K562 (cell line): Measurements from ENCODE around the gene VPS4A. TPM values are rescaled to one million over a fixed set of nuclear protein-coding genes. Genes with fewer than 3 reads are reported as not detected.

Experiments
- ATF1 ChIP-seq, 2 experiments: fragments of 450-650 bp in 1 of 2; IDR thresholded peaks; 2 replicates each; pipeline ENCODE4 v1.6.1; 2016; ENCODE audit warnings: missing compliant biosample characterization in 1 of 2, missing genetic modification characterization in 1 of 2
- CREB3L1 ChIP-seq: fragments of 450-650 bp; IDR thresholded peaks from 2 replicates; pipeline ENCODE4 v1.6.1; 2014; ENCODE audit warnings: low read depth, mild to moderate bottlenecking, moderate library complexity, borderline replicate concordance
- HDAC1 ChIP-seq, 2 experiments: fragments of 450-650 bp; IDR thresholded peaks; 2 replicates each; pipeline ENCODE4 v1.6.1; 2016 to 2017; ENCODE audit warnings: inconsistent platforms in 1 of 2, mild to moderate bottlenecking in 1 of 2, moderate library complexity in 1 of 2
- HMGXB4 ChIP-seq: sonication (generic); formaldehyde crosslinking; IDR thresholded peaks from 2 replicates; pipeline ENCODE4 v1.8.1; 2023; ENCODE audit warnings: mild to moderate bottlenecking, missing genetic modification reagents
- KDM5B ChIP-seq: fragments of 200-600 bp; sonication (generic); IDR thresholded peaks from 2 replicates; pipeline ENCODE4 v1.6.1; 2012; ENCODE audit warnings: low read depth, mild to moderate bottlenecking, moderate library complexity, low read length, control low read depth, inconsistent platforms; ENCODE audit not compliant: insufficient replicate concordance
- POLR2G ChIP-seq: fragments of 200-400 bp; formaldehyde crosslinking; IDR thresholded peaks from 2 replicates; pipeline ENCODE4 v1.6.1; 2017; ENCODE audit warnings: low read depth, mild to moderate bottlenecking, antibody characterized with exemption, low read length, moderate library complexity
- PREB ChIP-seq: sonication (generic); formaldehyde crosslinking; IDR thresholded peaks from 2 replicates; pipeline ENCODE4 v1.8.1; 2023; ENCODE audit warnings: mild to moderate bottlenecking, missing genetic modification reagents
- RBFOX2 ChIP-seq: fragments of 200-400 bp; formaldehyde crosslinking; IDR thresholded peaks from 2 replicates; pipeline ENCODE4 v1.6.1; 2017; ENCODE audit warnings: low read depth, mild to moderate bottlenecking, low read length, moderate library complexity
- RBM25 ChIP-seq: fragments of 200-400 bp; formaldehyde crosslinking; IDR thresholded peaks from 2 replicates; pipeline ENCODE4 v1.6.1; 2018; ENCODE audit warnings: low read length, low read depth, moderate library complexity; ENCODE audit not compliant: severe bottlenecking
- SAFB2 ChIP-seq: fragments of 200-400 bp; formaldehyde crosslinking; IDR thresholded peaks from 2 replicates; pipeline ENCODE4 v1.6.1; 2018; ENCODE audit warnings: borderline replicate concordance, low read length, low read depth, moderate library complexity; ENCODE audit not compliant: severe bottlenecking
- SIN3A ChIP-seq, 2 experiments: fragments of 150-350 bp in 1 of 2; IDR thresholded peaks; 2 replicates each; pipeline ENCODE4 v1.6.1; 2011 to 2016; ENCODE audit warnings: borderline replicate concordance in 2 of 2, low read depth in 2 of 2, low read length in 2 of 2, mild to moderate bottlenecking in 2 of 2, moderate library complexity in 2 of 2; ENCODE audit not compliant: control insufficient read depth in 1 of 2
- TBL1XR1 ChIP-seq, 2 experiments: IDR thresholded peaks; 2 replicates each; pipeline ENCODE4 v1.6.1; 2012; ENCODE audit warnings: improper control_type of control experiment in 2 of 2, low read length in 2 of 2, mild to moderate bottlenecking in 1 of 2
- UBTF ChIP-seq, 2 experiments: IDR thresholded peaks; 2 replicates each; pipeline ENCODE4 v1.6.1; 2012; ENCODE audit warnings: improper control_type of control experiment in 2 of 2, low read depth in 2 of 2, low read length in 2 of 2, borderline replicate concordance in 1 of 2
- ZBTB17 ChIP-seq: fragments of 450-650 bp; formaldehyde crosslinking; IDR thresholded peaks from 2 replicates; pipeline ENCODE4 v1.4.0; 2020; ENCODE audit warnings: mild to moderate bottlenecking
- ZBTB9 ChIP-seq: fragments of 450-650 bp; formaldehyde crosslinking; IDR thresholded peaks from 2 replicates; pipeline ENCODE4 v1.4.0; 2020; ENCODE audit warnings: mild to moderate bottlenecking, moderate library complexity
- ZNF24 ChIP-seq: fragments of 450-650 bp; IDR thresholded peaks from 2 replicates; pipeline ENCODE4 v1.6.1; 2016
- polyA plus RNA-seq, 8 experiments: library from polyadenylated mRNA; depleted of rRNA in 4 of 8; stranded (reverse) in 5 of 8; unstranded in 3 of 8; fragments of >200 nt; fragmentation: Nextera tagmentation in 2 of 8; fragmentation: Illumina TruSeq in 1 of 8; extraction: Ambion mirVana in 2 of 8; extraction: Trizol in 1 of 8; gene quantifications; 2 replicates each; pipeline versions ENCODE4 v1.2.1 to v1.2.3, GENCODE V29; 2011 to 2014; ENCODE audit warnings: inconsistent platforms in 1 of 8, missing spikeins in 1 of 8
- total RNA-seq, 7 experiments: library from RNA; depleted of rRNA in 6 of 7; stranded (reverse); fragments of >200 nt in 6 of 7; fragmentation: Illumina TruSeq in 2 of 7; extraction: Trizol in 2 of 7; gene quantifications; 2 replicates each; pipeline versions ENCODE4 v1.2.1 to v1.2.3, GENCODE V29; 2011 to 2021; ENCODE audit warnings: low replicate concordance in 1 of 7

VPS4A gene
- total and polyA plus RNA-seq, 9 of the 15 experiments (the other 6 are each of a cell fraction or from before 2014, with no cell fraction given) = 7.6 to 45.4 (median 29.9) TPM

- 0 out of 4 replicates have a peak, but pooled peaks of 1 of the 2 experiments have one; percentile 52 for TF ChIP-seq UBTF (IDR thresholded peaks at IDR 0.05; ENCODE audit: borderline replicate concordance in 1 of 2, low read depth in 2 of 2, low read length in 2 of 2)
- 0 out of 2 replicates have a peak, but pooled peaks have one; percentile 41 for TF ChIP-seq CREB3L1
- peak; percentile 13 for TF ChIP-seq KDM5B
- no peak for TF ChIP-seq ZBTB17
- TF ChIP-seq SIN3A (IDR thresholded peaks at IDR 0.05; ENCODE audit: borderline replicate concordance in 2 of 2, control insufficient read depth in 1 of 2, low read depth in 2 of 2, low read length in 2 of 2) = peak in 1 of 2 experiments; percentile 67; a peak in 2 of 4 replicates
- TF ChIP-seq ZNF24 = peak; percentile 82
- 0 out of 2 replicates have a peak, but pooled peaks have one; percentile 61 for TF ChIP-seq ZBTB9 (CRISPR knock-in tag)
- peak; percentile 68; the same call in 1 of the 2 replicates for TF ChIP-seq HMGXB4
- TF ChIP-seq PREB (CRISPR knock-in tag) = peak; percentile 14; the same call in 1 of the 2 replicates
- peak in 1 of 2 experiments; percentile 75; a peak in 2 of 4 replicates for TF ChIP-seq HDAC1 (IDR thresholded peaks at IDR 0.05)
- no peak for TF ChIP-seq TBL1XR1 (IDR thresholded peaks at IDR 0.05; ENCODE audit: low read length in 2 of 2)
- peak; percentile 66 for TF ChIP-seq RBM25
- TF ChIP-seq POLR2G = peak; percentile 76
- TF ChIP-seq RBFOX2 = peak; percentile 63
- no peak for TF ChIP-seq SAFB2
- TF ChIP-seq ATF1 (CRISPR knock-in tag; IDR thresholded peaks at IDR 0.05) = no peak
- 0 out of 2 replicates have a peak, but pooled peaks have one; percentile 1 for TF ChIP-seq ATF1 (tag; IDR thresholded peaks at IDR 0.05)
Measured at GRCh38 chr16:69311533-69312387, 610 bp downstream of the VPS4A start (continued).
